ENCODE results near the gene RNF144A. TPM values are rescaled to one million over a fixed set of nuclear protein-coding genes. Genes with fewer than 3 reads are reported as not detected.
"Not testable (repeated sequence)": the region's sequence is repeated elsewhere in the genome, so short reads cannot be mapped to it uniquely, and the experiment has no call there.

RNF144A gene
- total RNA-seq, 2 donors from 2014 or later, result 20.7 to 21.2 TPM

- intact Hi-C loops (cut with DNase I, micrococcal nuclease), result no loop called here
- no peak for ATAC-seq
- no peak for DNase-seq
Observed at GRCh38 chr2:6924101-6924923, 7.1 kb downstream of the RNF144A start.

DNA sequence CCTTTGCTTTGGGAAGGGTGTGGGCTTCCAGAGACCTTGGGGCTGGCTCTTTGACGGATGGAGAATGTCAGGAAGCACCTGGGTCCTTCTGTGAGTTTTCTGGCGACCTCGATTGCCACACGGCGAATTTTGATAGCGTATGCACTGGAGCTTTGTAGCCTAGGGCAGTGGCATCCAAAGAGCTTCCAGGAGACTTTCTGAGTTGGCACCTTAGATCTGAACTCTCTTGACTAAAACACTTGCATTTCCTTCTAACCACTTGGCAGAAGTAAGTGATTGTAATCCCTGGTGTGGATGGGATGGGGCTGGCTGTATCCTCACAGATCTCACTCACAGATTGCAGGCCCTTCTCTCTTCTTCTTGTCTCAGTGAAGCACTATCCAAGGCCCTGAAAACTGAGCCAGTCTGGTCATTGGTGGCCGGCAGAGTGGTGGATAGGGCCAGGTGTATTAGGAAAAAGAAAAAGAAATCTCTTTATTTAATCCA is 7.8 kb downstream of the RNF144A start:
- ATAC-seq (no peak), DNase-seq (no peak)
- intact Hi-C loops (cut with DNase I, micrococcal nuclease), result no loop called here

DNA sequence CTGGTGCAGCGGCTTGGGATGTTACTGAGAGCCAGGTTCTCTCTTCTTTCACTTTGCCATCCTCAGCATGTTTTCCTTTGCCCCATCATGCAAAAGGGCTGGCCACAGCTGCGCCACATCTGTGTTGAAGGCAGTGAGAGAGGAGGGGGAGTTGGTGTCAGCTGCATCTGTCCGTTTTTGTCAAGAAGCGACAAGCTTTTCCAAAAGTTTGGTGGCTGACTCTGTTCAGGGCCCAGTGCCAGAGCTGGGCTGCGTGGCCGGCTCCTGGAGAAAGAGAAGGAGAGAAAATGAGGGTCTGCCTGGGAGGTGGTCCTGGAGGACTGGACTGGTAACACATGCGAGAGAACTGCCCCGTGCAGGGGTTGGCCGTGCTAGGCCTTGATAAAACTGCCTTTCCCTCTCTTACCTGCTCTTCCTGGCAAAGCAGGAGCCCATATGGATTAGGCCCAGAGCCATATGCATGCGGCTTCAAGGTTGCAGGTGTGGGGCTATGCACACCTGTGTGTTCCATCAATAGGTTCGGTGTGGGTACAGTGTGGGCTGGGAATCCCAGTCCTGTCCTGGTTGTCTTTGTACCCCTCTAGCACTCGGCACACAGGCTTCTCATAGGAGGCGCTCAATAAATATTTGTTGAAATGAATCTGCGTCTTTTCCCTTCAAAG is 9.0 kb downstream of the RNF144A start:
- no peak for ATAC-seq
- DNase-seq, result no peak
- intact Hi-C loops (cut with DNase I, micrococcal nuclease), result no loop called here

- intact Hi-C loops (cut with DNase I, micrococcal nuclease), result no loop called here
- ATAC-seq (peak; percentile 77), DNase-seq (no peak)
Observed at GRCh38 chr2:6927186-6927585, 10.0 kb downstream of the RNF144A start.

GRCh38 chr2:6927753-6928152 is 10.5 kb downstream of the RNF144A start:
- intact Hi-C loops (cut with DNase I, micrococcal nuclease), result no loop called here
- ATAC-seq (no peak), DNase-seq (no peak)

DNA sequence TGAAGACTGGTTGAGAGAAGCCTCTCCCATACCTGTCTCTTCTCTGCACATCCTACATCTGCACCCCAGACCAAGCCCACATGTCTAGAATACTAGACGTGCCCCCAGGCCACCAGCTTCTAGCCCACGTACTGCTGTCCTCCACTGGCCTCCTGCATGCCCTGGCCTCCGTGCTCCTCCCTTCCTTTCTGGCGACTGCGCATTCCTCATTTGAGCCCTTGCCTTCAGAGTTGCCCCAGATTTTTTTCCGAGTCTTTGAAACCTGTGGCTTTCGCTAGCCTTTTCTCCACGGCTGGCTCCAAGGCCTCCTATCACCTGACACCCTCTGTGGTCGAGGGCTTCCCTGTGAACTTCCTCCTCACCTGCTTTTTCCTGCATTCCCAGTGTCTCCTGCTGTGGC is 11.2 kb downstream of the RNF144A start:
- intact Hi-C loops (cut with DNase I, micrococcal nuclease), result no loop called here
- ATAC-seq (no peak), DNase-seq (no peak)

DNA sequence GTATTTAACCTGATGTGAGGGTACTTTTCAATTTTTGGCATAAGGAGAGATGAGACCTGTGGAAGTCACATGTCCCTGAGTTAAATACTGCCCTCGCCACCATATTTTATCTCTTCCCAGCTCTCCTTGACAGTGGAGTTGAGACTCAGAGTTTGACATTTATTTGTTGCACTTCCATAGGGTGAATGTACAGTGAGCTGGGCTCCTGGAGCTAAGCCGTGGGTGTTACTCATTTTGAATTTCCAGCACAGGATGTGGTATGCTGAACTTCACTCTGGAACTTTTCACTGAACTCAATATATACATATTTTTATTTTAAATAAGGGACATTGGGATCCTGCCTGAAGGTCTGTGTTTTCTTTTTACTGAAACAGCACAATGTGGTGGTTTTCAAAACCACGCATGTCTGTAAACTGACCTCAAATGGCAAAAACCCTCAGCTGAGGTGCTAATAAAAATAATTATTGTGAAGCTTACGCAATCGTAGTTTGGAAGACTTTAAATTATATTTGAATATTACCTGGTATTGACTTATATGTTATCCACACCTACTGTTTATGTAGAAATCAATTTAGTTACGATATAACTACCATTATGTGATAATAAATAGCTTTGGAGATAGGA is 12.1 kb downstream of the RNF144A start:
- no peak for DNase-seq
- ATAC-seq, result no peak
- intact Hi-C loops (cut with DNase I, micrococcal nuclease), result no loop called here

GRCh38 chr2:6930923-6931647 is 13.9 kb downstream of the RNF144A start:
- ATAC-seq, result no peak
- no peak for DNase-seq
- intact Hi-C loops (cut with DNase I, micrococcal nuclease), result no loop called here

- intact Hi-C loops (cut with DNase I, micrococcal nuclease), result no loop called here
- no peak for ATAC-seq
Observed at GRCh38 chr2:6931753-6932152, 14.5 kb downstream of the RNF144A start.

GRCh38 chr2:6932206-6932605 is 15.0 kb downstream of the RNF144A start:
- ATAC-seq (no peak), DNase-seq (no peak)
- intact Hi-C loops (cut with DNase I, micrococcal nuclease), result no loop called here

More at GRCh38 chr2:6931753-6932152, 14.5 kb downstream of the RNF144A start:
- DNase-seq, result no peak

DNA sequence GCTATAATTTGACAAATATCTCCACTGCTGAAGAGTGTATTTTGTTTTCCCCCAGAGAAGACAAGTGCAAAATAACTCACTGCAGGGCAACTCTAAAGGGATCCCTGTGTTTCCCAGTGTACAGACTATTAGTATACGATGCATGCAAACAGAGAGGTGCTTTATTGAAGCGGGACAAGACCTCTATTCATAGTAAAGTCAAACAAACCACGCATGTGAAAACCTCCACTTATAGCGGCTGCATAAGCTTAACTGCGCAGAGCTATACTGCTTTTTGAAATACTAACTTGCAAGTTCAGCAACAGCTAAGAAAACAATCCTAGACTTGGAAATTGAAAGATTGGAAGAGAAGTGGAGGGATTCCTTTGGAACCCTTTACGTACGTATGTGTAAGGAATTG is 15.6 kb downstream of the RNF144A start:
- DNase-seq, result no peak
- intact Hi-C loops (cut with DNase I, micrococcal nuclease), result no loop called here
- no peak for ATAC-seq

DNA sequence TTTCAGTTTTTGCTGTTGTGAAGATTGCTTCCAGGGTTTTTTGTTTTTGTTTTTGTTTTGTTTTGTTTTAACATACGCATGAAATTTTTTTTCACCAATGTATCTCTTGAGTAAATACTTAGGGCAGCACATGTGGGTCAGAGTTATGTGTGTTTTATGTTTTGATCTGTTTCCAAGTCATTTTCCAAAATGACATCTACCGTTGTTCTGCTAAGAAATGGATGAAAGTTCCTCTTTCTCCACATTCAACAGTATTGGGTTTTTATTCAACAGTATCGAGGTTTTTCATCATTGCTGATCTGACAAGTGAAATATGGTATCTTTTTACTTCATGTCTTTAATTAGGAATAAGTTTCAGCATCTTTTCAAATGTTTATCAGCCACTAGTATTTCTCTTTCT is 16.7 kb downstream of the RNF144A start:
- intact Hi-C loops (cut with DNase I, micrococcal nuclease), result no loop called here
- no peak for ATAC-seq
- no peak for DNase-seq

GRCh38 chr2:6934345-6934744 is 17.1 kb downstream of the RNF144A start:
- DNase-seq (no peak), ATAC-seq (no peak)
- intact Hi-C loops (cut with DNase I, micrococcal nuclease), result no loop called here

DNA sequence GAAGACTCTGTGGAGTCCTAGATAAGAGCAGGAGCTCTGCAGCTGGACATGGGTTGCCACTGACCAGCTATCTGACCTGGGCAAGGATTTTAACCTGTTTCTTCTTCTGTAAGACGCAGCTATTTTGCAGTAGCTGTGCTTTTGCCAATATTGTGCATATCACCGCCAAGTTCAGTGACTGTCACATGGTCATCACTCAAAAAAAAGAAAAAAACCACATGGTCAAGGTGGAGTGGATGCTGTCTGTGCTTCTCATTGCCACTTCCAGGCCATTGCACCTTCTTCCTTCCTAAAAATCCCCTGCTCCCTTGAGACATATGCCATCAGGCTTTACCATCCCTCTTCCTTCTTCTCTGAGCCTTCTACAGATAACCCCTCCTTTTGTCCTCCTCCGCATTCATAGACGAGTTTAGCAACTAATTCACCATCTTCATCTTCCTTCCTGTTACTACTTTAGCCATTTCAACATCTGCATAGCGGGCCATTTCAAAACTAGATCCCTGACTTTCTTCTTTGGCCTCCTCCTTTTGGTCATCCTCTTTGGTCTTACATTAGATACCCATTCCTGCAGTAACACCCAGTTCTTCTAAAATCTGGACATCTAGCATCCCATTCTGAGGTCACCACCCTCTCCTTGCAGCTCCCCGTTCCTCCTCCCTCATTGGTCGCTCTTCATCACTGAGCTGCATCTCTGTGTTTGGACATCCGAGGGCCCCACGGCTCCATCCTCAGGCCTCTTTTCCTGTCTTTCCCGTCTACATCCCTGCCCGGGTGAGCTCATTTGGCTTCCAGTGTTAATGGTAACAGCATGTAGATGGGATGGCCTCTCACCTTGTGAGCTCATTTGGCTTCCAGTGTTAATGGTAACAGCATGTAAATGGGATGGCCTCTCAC is 17.8 kb downstream of the RNF144A start:
- ATAC-seq (no peak), DNase-seq (no peak)
- intact Hi-C loops (cut with DNase I, micrococcal nuclease), result no loop called here

DNA sequence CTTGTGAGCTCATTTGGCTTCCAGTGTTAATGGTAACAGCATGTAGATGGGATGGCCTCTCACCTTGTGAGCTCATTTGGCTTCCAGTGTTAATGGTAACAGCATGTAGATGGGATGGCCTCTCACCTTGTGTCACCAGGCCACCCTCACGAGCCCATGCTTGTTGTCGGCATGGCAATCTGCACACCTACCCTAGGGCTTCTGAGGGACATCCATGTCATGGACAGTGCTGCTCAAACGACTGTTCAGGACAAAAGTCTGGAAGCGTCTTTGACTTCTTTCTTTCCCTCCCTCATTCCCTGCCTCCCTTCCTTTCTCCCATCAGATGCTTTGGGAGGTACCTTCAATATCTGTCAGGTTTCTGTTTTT is 18.4 kb downstream of the RNF144A start:
- DNase-seq; intact Hi-C loops (cut with DNase I, micrococcal nuclease); ATAC-seq: not testable (repeated sequence)

DNA sequence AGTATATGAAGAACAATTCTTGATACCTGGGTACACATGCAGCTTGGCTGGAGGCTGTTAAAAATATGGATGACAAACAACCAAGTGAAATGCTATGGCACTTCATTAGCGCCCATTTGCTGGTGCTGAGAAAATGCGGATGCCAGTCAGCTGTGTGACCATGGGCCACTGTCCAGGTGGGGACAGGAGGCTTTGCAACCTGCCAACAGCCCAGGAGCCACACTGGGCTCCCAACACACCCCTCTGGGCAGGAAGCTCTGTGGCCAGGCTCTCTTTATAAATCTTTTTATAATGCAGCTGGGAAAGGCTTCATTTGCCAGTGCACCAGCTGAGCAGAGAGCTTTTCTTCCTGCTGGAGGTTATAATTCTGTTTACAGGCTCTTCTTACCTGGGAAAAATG is 19.9 kb downstream of the RNF144A start:
- ATAC-seq (peak; percentile 16), DNase-seq (no peak)
- intact Hi-C loops (cut with DNase I, micrococcal nuclease), result no loop called here

DNA sequence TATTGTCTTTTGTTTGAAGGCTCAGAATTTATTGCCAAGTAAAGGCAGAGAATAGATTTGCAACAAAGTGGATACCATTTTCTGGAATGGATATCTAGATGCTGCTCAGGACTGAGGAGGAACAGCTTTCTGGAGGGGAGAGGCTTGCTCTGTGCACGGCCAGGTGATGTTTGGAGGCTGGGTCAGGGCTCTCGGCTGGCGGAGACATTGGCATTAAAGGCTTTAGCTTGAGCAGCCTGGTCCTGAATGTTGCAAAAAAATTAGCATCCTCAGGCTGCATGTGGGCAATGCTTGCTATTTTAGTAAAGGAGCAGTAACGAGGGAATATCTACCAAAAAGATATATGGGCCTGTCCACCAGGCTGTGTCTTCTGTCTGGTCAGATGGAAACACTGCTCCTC is 20.4 kb downstream of the RNF144A start:
- no peak for ATAC-seq
- intact Hi-C loops (cut with DNase I, micrococcal nuclease), result no loop called here
- no peak for DNase-seq

- DNase-seq (no peak), ATAC-seq (no peak)
- intact Hi-C loops (cut with DNase I, micrococcal nuclease), result no loop called here
Observed at GRCh38 chr2:6939071-6939470, 21.9 kb downstream of the RNF144A start.

Measured in left colon (tissue), 2 donors.